Suprapubic skin (tissue), 4 donors: ENCODE measurements around the gene UBD. TPM values are rescaled to one million over a fixed set of nuclear protein-coding genes. Genes with fewer than 3 reads are reported as not detected.

ENCODE experiments used
- DNase-seq, 2 donors: peaks; one replicate each; pipeline ENCODE4 v3.0.0-alpha.2; 2019; ENCODE audit warnings: low spot score in 2 of 2
- H3K27ac ChIP-seq: fragments of 200-600 bp; sonication (generic); one replicate; pipeline ENCODE4 v1.5.1; 2019
- H3K27me3 ChIP-seq: fragments of 200-600 bp; sonication (generic); one replicate; pipeline ENCODE4 v1.5.1; 2019
- H3K36me3 ChIP-seq: fragments of 200-600 bp; sonication (generic); one replicate; pipeline ENCODE4 v1.5.1; 2019
- H3K4me1 ChIP-seq: fragments of 200-600 bp; sonication (generic); one replicate; pipeline ENCODE4 v1.5.1; 2019
- H3K4me3 ChIP-seq: fragments of 200-600 bp; sonication (generic); one replicate; pipeline ENCODE4 v1.5.1; 2019; ENCODE audit warnings: mild to moderate bottlenecking
- H3K9me3 ChIP-seq: fragments of 200-600 bp; sonication (generic); one replicate; pipeline ENCODE4 v1.5.1; 2019
- CTCF ChIP-seq, 2 donors: fragments of 200-600 bp in 1 of 2; fragments of 450-650 bp in 1 of 2; sonication (generic) in 1 of 2; IDR thresholded peaks; one replicate each; pipeline ENCODE4 v1.5.1; 2016 to 2019; ENCODE audit warnings: antibody characterized with exemption in 2 of 2, mild to moderate bottlenecking in 1 of 2, moderate library complexity in 1 of 2
- EP300 ChIP-seq: sonication (generic); formaldehyde crosslinking; IDR thresholded peaks from one replicate; pipeline ENCODE4 v1.6.1; 2017; ENCODE audit warnings: antibody characterized with exemption
- POLR2A ChIP-seq, 2 donors: fragments of 450-650 bp; IDR thresholded peaks; one replicate each; pipeline ENCODE4 v1.6.1; 2017; ENCODE audit warnings: antibody characterized with exemption in 2 of 2, mild to moderate bottlenecking in 2 of 2, moderate library complexity in 2 of 2
- POLR2AphosphoS5 ChIP-seq, 3 donors: sonication (generic); formaldehyde crosslinking; IDR thresholded peaks; one replicate each; pipeline ENCODE4 v1.6.1; 2017; ENCODE audit warnings: antibody characterized with exemption in 3 of 3
- WGBS: methylation state at CpG from one replicate; pipeline ENCODE4 v1.1.5; 2018; 5-methylcytosine and 5-hydroxymethylcytosine counted together
- total RNA-seq, 4 donors: library from RNA; depleted of rRNA; stranded (reverse); fragments of >200 nt; gene quantifications; one replicate each; pipeline ENCODE4 v1.1.0, GENCODE V29; 2016

Gene UBD
- total RNA-seq, 4 donors from 2014 or later: not detected

DNA sequence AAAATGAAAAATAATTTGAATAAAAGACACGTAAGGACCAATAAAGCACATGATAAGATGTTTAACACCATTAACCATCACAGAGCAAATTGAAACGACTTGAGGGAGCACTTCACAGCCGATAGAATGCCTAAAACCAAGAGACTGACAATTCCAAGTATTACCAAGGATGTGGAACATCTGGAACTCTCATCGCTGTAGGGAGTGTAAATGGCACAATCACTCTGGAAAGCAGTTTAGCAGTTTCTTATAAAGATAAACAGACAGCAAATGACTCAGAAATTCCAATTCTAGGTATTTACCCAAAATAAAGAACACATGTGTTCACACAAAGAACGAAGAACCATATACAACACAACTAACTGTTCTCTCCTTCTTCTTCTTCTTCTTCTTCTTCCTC lies 8.5 kb upstream of the UBD start:
- 61% methylated on average over 5 of the region's 5 CpGs for WGBS
- Histone ChIP-seq H3K36me3 (no peaks in the 10 kb centered on the region), H3K4me3 (no peak overlapping the region), H3K27ac (no peak overlapping the region), H3K9me3 (no peaks in the 10 kb centered on the region), H3K4me1 (no peaks in the 10 kb centered on the region), H3K27me3 (peaks cover 7% of the 10 kb centered on the region)
- TF ChIP-seq POLR2AphosphoS5 (IDR thresholded peaks at IDR 0.05): no peak
- TF ChIP-seq CTCF (IDR thresholded peaks at IDR 0.05): no peak
- no peak for TF ChIP-seq POLR2A (IDR thresholded peaks at IDR 0.05)
- TF ChIP-seq EP300: no peak
- no peak for DNase-seq

DNA sequence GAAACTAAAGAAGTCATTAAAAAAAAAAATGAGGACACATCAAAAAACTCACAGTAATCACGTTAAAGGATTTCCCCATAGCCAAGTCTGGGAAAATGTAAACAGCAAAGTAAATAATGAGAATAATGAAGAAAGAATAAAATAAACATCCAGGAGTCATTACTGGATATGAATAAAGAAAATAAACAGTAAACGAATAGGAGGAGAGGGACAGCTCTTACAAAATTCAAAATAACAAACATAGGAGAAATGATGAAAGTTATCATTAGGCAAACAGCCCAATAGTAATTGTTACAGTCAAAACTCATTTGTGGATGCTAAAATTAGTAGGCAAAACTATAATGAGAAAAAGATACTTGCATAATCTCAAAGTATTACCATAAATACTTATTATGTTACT lies 8.0 kb upstream of the UBD start:
- peaks cover 7% of the 10 kb centered on the region for H3K27me3 ChIP-seq
- no peak for DNase-seq
- TF ChIP-seq CTCF (IDR thresholded peaks at IDR 0.05) (no peak), POLR2AphosphoS5 (IDR thresholded peaks at IDR 0.05) (no peak), EP300 (no peak), POLR2A (IDR thresholded peaks at IDR 0.05) (no peak)
- H3K9me3 ChIP-seq: no peaks in the 10 kb centered on the region
- H3K27ac ChIP-seq: no peak overlapping the region
- WGBS: 54% methylated on average over 2 of the region's 2 CpGs
- no peaks in the 10 kb centered on the region for H3K36me3 ChIP-seq
- no peaks in the 10 kb centered on the region for H3K4me1 ChIP-seq
- H3K4me3 ChIP-seq: no peak overlapping the region

DNA sequence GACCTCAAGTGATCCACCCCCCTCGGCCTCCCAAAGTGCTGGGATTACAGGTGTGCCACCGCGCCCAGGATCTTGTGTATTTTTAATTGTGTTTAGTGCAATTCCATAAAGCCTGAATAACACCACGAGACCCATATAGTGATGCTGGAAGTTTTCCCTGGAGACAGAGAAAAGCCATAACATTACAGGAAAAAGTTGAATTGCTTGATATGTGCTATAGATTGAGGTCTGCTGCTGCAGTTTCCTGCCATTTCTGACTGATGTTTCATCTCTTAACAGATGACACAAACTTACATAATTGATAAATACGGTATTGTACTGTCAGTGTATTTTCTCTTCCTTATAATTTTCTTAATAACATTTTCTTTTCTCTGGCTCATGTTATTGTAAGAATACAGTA lies 7.3 kb upstream of the UBD start:
- no peak overlapping the region for H3K27ac ChIP-seq
- no peaks in the 10 kb centered on the region for H3K36me3 ChIP-seq
- TF ChIP-seq EP300: no peak
- TF ChIP-seq POLR2A (IDR thresholded peaks at IDR 0.05): no peak
- DNase-seq: no peak
- H3K27me3 ChIP-seq: peaks cover 14% of the 10 kb centered on the region
- no peaks in the 10 kb centered on the region for H3K9me3 ChIP-seq
- H3K4me3 ChIP-seq: no peak overlapping the region
- H3K4me1 ChIP-seq: no peaks in the 10 kb centered on the region
- WGBS: 79% methylated on average over 5 of the region's 5 CpGs

DNA sequence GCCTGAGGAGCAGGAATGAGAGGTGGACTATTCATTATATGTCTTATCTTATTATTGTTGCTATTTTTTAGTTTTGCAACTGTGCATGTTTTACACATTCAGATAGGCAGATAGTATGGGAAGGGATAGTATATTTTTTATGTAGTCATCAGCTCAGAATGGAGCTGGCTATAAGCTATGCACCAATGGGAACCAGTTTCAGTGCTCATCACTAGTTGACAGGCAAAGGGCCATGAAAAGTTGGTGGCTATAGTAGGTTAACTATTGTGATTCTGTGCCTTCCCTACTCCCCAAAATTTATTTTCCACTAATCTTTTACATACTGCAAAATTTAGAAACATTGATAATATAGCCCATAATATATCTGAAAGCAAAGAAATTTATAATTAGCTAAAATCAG lies 5.3 kb upstream of the UBD start:
- Histone ChIP-seq H3K4me1 (no peaks in the 10 kb centered on the region), H3K36me3 (no peaks in the 10 kb centered on the region), H3K4me3 (no peak overlapping the region), H3K27ac (no peak overlapping the region), H3K27me3 (peaks cover 14% of the 10 kb centered on the region), H3K9me3 (no peaks in the 10 kb centered on the region)
- DNase-seq: no peak
- no peak for TF ChIP-seq EP300
- TF ChIP-seq POLR2A (IDR thresholded peaks at IDR 0.05): no peak
- no peak for TF ChIP-seq POLR2AphosphoS5 (IDR thresholded peaks at IDR 0.05)
- no peak for TF ChIP-seq CTCF (IDR thresholded peaks at IDR 0.05)

DNA sequence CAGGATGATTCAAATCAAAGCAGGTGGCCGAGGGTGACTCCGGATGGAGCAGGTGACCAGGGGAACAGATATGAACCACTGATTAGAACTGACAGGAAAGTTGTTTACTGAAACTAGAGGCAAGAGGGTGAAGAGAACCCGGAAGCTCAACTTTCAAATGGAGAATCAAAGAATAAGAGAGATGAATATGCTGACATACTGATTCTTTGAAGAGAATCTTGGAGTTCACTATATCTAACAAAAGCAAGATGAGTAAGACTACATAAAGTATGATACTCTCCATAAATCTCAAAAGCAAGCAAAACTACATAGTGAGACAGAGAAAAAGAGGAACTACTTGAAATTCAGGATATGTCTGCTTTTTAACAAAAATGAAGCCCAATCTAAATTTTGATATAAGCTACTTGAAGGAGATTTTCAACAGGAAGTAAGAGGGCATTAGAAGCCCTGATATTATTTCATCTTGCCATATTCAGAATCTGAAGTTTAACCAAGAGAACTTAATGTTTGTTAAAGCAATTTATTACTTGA lies 4.0 kb upstream of the UBD start:
- no peak for DNase-seq
- Histone ChIP-seq H3K36me3 (no peaks in the 10 kb centered on the region), H3K27me3 (peaks cover 17% of the 10 kb centered on the region), H3K4me3 (no peak overlapping the region), H3K9me3 (no peaks in the 10 kb centered on the region), H3K27ac (no peak overlapping the region), H3K4me1 (no peaks in the 10 kb centered on the region)
- no peak for TF ChIP-seq POLR2A (IDR thresholded peaks at IDR 0.05)
- no peak for TF ChIP-seq POLR2AphosphoS5 (IDR thresholded peaks at IDR 0.05)
- no peak for TF ChIP-seq CTCF (IDR thresholded peaks at IDR 0.05)
- no peak for TF ChIP-seq EP300
- 67% methylated on average over 3 of the region's 3 CpGs for WGBS

DNA sequence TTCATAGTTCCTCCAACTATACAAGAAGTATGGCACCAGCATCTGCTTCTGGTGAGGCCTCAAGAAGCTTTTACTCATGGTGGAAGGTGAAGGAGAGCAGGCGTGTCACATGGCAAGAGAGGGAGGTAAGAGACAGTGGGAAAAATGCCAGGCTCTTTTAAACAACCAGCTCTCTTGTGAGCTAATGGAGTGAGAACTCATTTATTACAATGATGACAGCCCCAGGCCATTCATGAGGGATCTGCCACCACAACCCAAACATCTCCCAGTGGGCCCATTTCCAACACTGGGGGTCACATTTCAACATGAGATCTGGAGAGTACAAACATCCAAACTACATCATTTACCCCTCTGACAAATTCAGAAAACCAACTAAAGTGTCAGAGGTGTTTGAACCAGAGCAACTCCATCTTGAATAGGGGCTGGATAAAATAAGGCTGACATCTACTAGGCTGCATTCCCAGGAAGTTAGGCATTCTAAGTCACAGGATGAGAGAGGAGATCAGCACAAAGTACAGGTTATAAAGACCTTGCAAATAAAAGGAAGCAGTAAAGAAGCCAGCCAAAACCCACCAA lies 2.2 kb upstream of the UBD start:
- Histone ChIP-seq H3K36me3 (no peaks in the 10 kb centered on the region), H3K27me3 (peaks cover 19% of the 10 kb centered on the region), H3K4me1 (no peaks in the 10 kb centered on the region), H3K4me3 (no peak overlapping the region), H3K9me3 (no peaks in the 10 kb centered on the region), H3K27ac (no peak overlapping the region)
- TF ChIP-seq EP300 (no peak), POLR2A (IDR thresholded peaks at IDR 0.05) (no peak), CTCF (IDR thresholded peaks at IDR 0.05) (no peak), POLR2AphosphoS5 (IDR thresholded peaks at IDR 0.05) (no peak)
- DNase-seq: no peak
- WGBS: 55% methylated on average over 1 of the region's 1 CpG
